NCI-H69 (cell line): ENCODE data around the gene COL16A1.

ENCODE experiments used
- DNase-seq: peaks from one replicate; lab custom pipeline; 2025; lab: John Stamatoyannopoulos, UW

COL16A1 gene

DNA sequence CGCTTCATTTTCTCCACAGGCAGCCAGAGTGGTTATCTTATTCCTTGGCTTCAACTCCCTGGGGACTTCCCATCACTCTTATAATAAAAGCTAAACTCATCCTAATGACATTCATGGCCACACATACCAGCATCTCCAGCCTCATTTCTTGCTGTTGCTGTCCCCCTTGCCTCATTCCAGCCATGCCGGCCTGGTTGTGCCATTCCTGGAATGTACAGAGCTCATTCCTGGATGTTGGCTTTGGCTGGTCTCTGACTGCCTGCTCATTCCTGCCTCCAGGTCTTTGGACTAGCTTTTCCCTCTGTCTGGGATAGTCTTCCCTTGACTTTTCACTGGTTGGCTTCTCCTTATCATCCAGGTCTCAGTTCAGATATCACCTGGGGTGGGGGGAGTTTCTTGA, 56.7 kb downstream of the COL16A1 start:
- no peak for DNase-seq

DNA sequence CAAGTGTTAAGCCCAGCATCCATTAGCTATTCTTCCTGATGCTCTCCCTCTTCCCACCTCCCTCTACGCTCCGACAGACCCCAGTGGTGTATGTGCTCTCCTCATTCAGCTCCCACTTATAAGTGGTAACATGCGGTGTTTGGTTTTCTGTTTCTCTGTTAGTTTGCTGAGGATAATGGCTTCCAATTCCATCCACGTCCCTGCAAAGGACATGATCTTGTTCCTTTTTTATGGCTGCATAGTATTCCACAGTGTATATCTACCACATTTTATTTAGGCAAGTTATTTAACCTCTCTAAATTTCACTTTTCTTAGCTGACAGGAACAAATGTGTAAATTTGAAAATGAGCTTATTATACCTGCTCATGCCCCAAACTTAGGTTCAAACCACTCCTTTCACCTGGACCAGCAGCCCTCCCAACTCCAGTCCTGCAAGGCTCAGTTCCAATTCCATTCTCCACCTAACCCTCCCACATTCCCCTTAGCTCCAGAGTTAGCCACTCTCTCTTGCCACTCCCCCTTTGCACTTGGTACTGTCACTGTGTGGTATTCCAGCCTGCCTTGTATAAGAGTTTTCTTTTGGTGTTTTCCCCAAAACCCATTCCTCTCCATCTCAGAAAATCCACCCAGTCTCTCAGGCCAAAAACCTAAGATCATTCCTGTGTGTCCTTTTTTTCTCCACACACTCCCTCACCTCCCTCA, 57.4 kb downstream of the COL16A1 start:
- DNase-seq, result no peak

DNA sequence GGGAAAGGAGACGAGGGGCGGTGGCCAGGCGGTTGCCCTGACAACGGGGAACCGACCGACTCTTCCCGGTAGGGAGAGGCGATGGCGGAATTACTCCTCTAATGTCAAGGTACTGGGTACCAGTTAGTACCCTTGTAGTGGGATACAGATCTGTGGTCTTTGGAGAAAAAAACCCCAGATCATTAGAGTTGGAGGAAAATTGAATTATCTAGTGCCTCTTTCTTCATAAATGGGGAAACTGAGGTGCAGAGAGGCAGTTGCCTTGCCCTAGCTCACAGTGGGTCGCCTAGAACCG, 58.6 kb downstream of the COL16A1 start:
- no peak for DNase-seq

DNA sequence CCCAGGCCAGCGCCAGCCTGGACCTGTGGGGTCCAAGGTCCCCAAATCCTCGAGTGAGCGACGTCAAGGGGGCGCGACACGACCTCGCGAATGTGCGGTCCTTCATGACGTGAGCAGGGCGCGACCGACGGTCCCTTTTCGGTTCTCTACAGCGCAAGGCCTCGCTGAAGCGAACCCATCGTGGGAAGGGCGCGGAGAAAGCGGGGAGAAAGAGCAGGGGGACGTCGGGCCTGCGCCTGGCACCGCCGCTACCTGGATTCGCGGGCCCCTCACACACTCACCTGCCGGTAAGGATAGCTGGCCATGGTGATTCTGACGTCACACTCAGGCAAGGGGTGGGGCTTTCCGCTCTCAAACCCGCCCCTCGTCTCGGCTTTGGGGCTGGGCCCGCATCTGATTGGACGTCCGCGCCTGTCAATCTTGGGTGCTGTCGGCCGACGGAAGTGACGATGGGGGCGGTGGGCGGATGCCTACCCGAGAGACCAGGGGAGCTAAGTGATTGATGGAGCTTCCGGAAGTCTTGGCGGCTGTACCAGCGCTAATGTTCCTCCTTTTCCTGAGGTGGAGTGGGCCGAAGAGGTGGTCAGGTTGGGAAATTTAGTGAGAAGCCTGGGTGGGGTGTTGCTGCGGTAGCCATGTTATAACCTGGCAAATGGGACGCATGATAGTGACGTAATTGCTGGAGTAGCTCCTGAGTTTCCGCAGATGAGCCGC, 59.1 kb downstream of the COL16A1 start, which contains the start of gene PEF1:
PEF1 (minus strand) TSS at position 317 of the 714 bp plus-strand sequence; CDS start at position 305, 12 bp downstream.
- DNase-seq, result peak; percentile 98

DNA sequence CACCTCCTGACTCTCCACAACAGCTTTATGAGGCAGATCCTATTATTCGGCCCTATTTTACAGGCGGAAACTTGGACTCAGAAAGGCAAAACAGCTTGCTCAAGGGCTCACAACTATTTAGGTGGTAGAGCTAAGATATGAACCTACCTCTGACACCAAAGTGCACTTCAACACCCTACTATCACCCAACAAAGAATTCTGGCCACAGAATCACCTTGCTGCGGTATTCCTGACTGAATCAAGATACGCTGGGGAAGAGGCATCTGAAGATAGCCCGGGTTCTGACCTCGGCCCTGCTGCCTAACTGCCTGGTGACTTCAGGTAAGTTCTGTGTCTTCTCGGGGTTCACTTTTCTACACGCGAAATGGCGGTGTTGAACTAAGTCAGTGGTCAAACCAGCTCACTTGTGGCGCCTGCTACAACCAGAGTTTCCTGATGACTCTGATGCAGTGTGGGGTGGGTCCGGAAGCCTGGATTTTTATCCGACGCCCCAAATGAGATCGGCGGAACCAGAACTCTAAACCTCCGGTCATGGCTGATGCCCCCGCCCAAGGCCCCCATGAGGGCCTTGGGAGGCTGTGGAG, 59.7 kb downstream of the COL16A1 start:
- DNase-seq, result no peak

GRCh38 chr1:31642897-31643296, 60.9 kb downstream of the COL16A1 start:
- DNase-seq, result no peak

DNA sequence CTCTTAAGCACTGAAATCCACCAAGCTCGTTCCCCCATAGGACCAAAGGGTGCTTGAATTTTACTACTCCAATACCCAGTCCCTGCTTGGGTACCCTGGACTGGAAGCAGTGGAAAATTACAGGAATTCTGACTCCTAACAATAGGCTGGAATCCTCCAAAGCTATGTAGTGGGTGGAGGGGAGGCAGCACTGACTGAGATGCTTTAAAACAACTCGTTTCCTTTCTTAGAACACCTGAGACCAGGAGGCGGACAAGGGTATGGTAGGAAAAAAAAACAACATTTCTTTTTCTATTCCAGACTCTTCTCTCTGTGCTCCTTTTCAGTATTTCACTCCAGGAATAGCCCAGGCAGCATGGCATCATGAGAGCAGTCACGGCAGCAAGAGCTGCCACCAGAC, 61.5 kb downstream of the COL16A1 start:
- DNase-seq, result no peak

GRCh38 chr1:31640964-31641363, 62.9 kb downstream of the COL16A1 start:
- no peak for DNase-seq

DNA sequence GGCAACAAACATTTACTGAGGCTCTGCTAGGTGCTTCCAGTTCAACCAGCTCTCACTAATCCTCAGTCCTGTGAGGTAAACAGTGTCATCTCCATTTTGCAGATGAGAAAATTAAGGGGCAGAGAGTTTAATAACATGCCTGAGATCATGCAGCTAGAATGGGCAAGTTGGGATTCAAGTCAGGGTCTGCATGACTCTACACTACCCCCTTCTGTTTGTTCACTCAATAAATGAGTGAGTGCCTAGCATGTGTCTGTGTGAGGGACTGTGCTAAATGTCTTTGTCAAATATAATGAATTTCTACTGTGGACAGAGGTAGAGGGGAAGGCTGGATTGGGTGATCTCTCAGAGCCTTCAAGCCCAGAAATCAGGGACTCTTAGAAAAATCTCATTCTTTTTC, 63.6 kb downstream of the COL16A1 start:
- DNase-seq, result no peak

DNA sequence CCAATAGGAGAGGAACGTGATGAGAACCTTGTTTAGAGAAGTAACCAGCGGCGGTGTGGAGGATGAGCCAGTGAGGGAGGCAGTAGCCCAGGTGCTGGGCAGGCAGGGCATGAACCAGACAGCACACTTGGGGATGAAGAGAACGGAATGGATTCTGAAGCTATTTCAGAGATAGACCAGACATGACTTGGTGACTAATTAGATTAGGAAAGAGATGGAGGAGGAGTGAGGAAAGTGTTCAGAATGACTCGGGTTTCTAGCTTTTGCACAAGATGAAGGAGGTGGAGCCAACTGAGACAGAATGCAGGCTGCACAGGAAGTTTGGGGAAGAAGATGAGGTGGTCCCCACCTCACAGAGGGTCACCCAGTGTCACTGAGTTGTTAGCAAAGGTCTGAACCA, 64.3 kb downstream of the COL16A1 start:
- DNase-seq, result no peak

- DNase-seq, result peak; percentile 43
These were observed 65.7 kb downstream of the COL16A1 start for GRCh38 chr1:31637915-31638673.

DNA sequence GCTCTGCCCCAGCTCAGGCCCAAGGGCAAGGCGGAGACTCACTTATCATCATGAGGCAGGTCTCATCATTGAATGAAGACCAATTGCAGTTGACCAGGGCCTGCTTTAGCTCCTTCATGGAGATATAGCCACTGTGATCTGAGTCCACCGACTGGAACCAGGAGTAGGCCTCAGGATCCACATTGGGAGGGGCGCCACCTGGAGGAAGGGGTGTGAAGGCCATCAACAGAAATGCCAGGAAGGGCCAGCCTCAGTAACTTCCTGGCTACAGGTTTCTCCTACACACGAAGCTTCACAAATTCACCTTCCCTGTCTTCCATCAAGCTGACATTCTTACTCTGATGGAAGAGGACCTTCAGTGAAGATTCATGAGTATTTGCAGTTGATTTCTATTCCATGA, 70.7 kb downstream of the COL16A1 start:
- peak; percentile 10 for DNase-seq

DNA sequence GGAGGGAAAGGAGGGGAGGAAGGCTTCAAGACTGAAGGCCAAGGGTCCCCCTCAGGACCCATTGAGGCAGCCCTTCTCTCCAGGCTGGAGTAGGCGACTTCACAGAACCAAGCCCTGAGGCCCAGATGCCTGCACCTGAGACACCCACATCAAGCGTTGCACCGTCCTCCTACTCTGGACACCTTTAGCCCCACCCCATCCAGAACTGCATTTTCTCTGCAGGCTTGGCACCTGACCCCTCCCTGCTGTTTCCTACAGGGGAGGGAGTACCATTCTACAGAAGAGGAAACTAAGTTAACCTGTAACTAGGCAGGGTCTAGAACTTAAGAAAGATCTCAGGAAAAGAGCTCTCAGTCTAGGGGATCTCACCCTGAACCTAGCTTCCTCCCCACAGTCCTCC, 71.2 kb downstream of the COL16A1 start:
- no peak for DNase-seq

- DNase-seq, result no peak
These were observed 74.8 kb downstream of the COL16A1 start for GRCh38 chr1:31628931-31629556.

- no peak for DNase-seq
These were observed 75.8 kb downstream of the COL16A1 start for GRCh38 chr1:31627930-31628559.

DNA sequence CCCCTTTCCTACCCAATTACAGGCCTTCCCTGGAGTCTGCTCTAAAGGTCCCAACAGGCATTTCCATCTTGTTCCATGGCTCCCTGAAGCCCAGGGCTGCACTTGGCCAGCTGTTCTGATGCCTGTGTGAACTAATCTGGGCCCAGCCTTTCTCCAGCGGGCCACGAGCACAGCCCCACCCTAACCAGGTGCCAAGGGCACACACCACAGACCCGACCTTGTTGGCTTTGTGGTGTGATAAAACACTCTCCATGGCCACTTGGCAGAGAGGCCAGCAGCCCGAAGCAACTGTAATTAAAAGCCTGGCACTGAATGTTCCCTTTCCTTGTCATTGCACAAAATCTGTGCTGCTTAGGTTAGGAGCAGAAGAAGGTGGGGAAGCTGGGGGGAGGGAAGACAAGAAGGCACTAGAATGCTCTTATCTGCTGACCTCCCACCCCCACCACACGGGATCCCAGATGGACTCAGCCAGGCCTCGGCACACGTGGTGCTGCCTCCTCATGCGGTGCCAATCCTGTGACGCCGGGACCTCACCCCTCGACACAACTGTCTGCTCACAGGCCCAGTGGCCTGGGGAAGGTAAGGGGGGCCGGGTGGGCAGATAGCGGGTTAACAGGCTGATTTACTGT, 76.4 kb downstream of the COL16A1 start:
- DNase-seq, result no peak

DNA sequence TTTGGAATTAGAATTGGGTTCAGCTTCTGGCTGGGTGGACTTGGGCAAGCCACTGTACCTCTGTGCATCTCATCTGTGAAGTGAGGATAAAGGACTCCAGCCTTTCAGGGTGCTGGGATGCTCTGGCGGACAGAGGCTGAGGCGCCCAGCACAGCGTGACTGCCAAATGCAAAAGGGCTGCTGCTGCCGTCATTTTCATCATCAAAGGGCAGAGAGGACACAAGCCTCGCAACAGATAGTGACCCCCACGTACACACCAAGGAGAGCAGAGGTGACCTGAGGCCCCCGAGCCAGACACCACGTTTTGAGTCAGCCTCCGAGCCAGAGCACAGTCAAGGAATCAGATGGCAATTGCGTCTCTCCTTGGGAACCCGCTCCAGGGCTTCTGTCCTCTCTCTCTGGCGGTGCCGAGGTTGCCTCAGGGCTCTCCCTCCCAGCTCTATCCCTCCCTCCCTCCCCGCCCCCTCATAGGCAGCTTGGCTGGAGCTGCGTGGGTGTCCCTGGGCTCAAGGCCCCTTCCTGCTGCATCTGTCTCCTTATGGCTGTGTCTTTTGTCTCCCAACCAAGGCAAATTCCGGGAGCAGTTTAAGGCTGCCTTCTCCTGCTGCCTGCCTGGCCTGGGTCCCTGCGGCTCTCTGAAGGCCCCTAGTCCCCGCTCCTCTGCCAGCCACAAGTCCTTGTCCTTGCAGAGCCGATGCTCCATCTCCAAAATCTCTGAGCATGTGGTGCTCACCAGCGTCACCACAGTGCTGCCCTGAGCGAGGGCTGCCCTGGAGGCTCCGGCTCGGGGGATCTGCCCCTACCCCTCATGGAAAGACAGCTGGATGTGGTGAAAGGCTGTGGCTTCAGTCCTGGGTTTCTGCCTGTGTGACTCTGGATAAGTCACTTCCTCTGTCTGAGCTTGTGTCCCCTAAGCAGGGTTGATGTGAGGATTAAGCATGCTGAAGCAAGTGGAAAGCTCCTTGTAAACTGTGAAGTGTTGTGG, 77.3 kb downstream of the COL16A1 start:
- no peak for DNase-seq

- DNase-seq, result no peak
These were observed 78.1 kb downstream of the COL16A1 start for GRCh38 chr1:31625561-31626222.

DNA sequence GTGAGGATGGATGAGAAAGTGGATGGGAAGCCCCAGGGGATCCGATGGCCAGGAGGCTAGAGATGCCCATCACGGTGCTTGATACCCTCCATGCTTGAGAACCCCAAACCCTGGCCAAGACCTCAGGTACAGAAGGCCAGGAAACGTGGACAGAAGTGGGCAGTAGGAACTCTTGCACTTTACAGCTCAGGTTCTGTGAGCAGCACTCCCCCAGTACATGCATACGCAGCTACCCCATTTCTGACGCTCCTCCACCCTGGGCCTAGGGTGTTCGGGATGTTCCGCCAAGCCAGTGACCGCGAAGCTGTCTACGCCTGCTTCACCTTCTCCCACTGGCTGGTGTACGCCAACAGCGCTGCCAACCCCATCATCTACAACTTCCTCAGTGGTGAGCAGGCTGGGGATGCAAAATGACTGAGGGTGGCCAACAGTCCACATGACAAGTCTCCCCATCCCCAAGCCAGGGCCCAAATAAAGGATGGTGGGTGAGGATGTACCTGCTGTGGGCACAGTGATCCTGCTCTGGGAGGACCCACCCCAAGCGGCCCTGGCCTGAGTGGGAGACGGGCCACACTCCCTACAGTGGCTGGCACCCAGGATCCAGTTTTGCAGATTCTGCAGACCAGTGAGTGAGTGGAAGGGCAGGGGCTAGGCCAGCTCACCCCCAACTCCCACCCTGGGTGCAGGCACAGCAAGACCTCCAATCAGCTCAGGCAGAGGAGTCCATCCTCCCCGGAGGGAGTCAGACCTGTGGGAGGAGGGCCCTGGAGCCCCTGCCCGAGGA, 78.9 kb downstream of the COL16A1 start:
- no peak for DNase-seq
